Endometrial microvascular endothelial cells (primary cell): Measurements from ENCODE around the gene IGSF23. TPM values are rescaled to one million over a fixed set of nuclear protein-coding genes. Genes with fewer than 3 reads are reported as not detected.
"Not testable (repeated sequence)": the region's sequence is repeated elsewhere in the genome, so short reads cannot be mapped to it uniquely, and the experiment has no call there.

Experiments used
- in situ Hi-C: cut with HindIII; loops from 2 replicates; pipeline ENCODE4 v1.10.0; 2017; ENCODE audit warnings: low sequenced_read_pairs, low pct_unique_long_range_greater_than_20kb; ENCODE audit errors: inconsistent ontology term
- total RNA-seq: library from RNA; depleted of rRNA; stranded (reverse); fragments of >200 nt; gene quantifications from one replicate; pipeline ENCODE4 v1.2.3, GENCODE V29; 2015; ENCODE audit errors: inconsistent ontology term

The IGSF23 gene
- total RNA-seq, 1 donor from 2014 or later = not detected

DNA sequence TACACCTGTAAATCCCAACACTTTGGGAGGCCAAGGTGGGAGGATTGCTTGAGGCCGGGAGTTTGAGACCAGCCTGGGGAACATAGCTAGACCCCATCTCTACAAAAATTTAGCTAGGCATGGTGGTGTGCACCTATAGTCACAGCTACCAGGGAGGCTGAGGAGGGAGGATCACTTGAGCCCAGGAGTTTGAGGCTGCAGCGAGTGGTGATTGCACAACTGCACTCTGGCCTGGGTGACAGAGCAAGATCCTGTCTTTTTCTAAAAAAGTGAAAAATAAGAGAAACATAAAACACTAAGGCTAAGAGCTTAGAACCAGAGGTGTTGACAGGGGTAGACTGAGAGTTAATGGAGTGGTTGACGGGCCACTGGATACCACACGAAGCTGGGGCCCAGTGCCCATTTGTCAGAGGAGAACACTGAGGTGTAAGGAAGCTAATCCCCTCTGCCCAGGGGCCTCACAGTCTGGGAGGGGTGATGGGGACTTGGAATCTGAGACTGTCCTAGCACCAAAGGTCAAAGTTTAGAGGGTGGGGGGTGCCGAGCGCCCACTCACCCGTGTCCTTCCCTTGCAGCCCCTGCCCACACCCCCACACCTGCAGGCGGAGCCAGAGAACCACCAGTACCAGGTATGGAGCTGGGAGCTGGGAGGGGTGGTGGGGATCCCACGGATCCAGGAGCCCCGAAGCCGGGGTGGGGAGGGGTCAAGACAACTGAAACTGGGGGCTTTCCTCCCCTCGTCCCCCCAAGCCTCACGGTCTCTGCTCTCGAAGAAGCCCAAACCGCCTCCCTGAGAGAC lies 68.8 kb downstream of the IGSF23 start:
- in situ Hi-C loops = no loop called here

DNA sequence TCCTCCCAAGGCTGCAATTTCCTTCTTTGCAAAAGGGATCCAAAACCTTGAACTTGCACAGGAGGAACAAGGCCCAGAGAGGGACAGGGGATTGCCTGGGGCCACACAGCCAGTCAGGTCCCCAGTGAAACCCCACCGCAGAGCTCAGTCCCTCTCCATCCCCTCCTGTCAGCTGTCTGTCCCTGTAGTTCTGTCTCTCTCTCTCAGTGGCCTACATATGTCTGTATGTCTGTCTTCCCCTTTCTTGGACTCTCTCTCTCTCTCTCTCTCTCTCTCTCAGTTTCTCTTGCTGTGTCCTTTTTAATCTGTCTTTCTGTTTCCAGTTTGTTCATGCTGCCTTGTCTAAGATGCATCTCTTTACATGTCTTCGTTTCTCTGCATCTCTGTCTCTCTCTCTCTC lies 69.4 kb downstream of the IGSF23 start:
- in situ Hi-C loops = no loop called here

DNA sequence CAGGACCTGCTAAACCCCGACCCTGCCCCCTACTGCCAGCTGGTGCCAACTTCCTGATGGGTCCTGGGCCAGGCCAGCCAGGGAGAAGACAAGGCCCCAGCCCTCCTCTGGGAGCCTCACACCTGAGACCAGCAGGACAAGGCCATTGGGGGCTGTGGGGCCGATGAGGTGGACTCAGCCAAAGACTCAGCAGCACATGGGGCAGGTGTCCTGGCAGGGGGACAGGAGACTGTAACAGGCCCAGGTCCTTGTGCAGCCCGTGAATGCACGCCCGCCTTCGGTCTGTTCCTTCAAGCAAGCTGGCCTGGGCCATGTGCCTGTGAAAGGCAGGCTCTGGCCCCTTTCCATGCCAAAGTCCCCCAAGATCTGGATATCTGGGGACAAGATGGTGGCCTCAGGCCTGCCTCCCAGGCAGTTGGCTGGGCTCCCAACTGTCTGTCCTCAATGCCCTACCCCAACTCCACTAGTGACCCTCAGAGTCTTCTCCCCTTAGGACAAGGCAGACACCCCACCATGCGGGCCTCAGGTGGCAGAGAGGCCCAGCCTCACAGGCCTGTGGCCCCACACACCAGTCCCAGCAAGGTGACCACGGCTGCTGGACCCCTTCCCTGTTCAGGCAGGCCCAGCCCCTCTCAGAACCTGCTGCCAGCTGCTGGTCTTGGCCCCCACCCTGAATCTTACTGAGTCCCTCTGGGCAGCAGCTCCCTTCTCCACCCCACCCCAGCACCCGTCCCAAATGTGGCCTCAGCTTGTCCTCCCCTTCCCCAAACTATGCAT lies 70.3 kb downstream of the IGSF23 start:
- in situ Hi-C loops = no loop called here

DNA sequence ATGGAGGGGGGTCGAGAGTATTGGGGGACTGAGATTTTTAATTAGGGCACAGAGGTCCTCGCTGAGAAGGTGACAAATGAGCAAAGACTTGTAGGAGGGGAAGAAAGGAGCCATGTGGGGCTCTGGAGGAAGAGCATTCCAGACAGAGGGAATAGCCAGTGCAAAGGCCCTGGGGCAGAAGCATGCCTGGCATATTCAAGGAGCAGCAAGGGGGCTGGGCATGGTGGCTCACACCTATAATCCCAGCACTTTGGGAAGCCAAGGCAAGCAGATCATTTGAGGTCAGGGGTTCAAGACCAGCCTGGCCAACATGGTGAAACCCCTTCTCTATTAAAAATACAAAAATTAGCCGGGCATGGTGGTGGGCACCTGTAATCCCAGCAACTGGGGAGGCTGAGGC lies 71.0 kb downstream of the IGSF23 start:
- in situ Hi-C loops = not testable (repeated sequence)

DNA sequence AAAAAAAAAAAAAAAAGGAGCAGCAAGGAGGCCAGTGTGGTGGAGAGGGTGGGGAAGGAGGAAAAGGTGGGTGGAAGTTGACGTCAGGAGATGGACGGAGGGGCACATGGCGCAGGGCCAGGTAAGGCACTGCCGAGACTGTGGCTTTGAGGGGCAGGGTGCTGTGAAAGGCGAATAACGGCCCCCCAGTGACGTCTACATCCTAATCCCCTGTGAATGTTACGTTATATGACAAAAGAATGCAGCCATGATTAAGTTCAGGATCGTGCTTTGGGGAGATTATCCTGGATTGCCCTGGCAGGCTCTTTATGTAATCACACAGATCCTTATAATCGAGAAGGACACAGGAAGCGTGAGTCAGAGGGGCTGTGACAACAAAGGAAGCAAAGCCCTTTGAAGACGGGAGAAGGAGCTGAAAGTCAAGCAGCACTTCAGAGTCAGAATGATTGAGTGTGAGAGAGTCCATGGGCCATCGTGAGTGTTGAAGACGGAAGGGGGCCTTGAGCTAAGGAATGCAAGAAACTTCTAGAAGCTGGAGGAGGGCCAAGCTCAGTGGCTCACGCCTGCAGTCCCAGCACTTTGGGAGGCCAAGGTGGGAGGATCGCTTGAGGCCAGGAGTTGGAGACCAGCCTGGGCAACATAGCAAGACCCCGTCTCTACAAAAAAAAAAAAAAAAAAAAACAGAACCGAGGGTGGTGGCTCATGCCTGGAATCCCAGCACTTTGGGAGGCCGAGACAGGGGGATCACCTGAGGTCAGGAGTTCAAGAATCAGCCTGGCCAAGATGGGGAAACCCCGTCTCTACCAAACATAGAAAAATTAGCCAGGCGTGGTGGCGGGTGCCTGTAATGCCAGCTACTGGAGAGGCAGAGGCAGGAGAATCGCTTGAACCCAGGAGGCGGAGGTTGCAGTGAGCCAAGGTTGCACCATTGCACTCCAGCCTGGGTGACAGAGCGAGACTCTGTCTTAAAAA lies 71.8 kb downstream of the IGSF23 start:
- in situ Hi-C loops = no loop called here

DNA sequence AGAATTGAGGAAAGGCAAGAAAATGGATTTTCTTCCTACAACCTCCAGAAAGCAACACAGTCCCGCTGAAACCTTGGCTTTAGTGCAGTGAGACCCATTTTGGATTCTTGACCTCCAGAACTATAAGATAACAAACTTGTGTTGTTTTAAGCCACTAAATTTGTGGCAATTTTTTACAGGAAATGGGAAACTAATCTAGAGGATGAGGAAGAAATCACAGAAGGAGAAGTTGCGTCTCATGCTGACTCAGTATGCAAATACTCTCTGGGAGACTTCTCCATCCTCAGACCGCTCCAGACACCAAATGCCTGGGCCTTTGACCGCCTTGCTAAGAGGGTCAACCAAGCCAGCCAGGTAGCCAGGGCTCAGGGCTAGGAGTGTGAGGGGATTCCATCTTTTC lies 72.5 kb downstream of the IGSF23 start:
- in situ Hi-C loops = no loop called here

Other genes with a start within 250 kb of the IGSF23 start
- 2.1 TPM for gene ZNF285, start 212.0 kb upstream of the IGSF23 start, total RNA-seq
- gene ZNF229, start 165.1 kb upstream of the IGSF23 start, total RNA-seq = 3.9 TPM
- gene ZNF180, start 113.0 kb upstream of the IGSF23 start, total RNA-seq = 5.8 TPM
- not detected for gene CEACAM20, start 83.9 kb upstream of the IGSF23 start, total RNA-seq
- gene PVR, start 30.3 kb downstream of the IGSF23 start, total RNA-seq = 342 TPM
- 2.9 TPM for gene CEACAM19, start 57.9 kb downstream of the IGSF23 start, total RNA-seq
- not detected for gene CEACAM16, start 85.6 kb downstream of the IGSF23 start, total RNA-seq
- gene BCL3, start 135.1 kb downstream of the IGSF23 start, total RNA-seq = 18.2 TPM
- gene CBLC, start 164.3 kb downstream of the IGSF23 start, total RNA-seq = 0.28 TPM
- gene BCAM, start 195.5 kb downstream of the IGSF23 start, total RNA-seq = 35.5 TPM
- 307 TPM for gene NECTIN2, start 232.7 kb downstream of the IGSF23 start, total RNA-seq